ENCODE data around the gene BANP.

- TF ChIP-seq, protein P1, sequence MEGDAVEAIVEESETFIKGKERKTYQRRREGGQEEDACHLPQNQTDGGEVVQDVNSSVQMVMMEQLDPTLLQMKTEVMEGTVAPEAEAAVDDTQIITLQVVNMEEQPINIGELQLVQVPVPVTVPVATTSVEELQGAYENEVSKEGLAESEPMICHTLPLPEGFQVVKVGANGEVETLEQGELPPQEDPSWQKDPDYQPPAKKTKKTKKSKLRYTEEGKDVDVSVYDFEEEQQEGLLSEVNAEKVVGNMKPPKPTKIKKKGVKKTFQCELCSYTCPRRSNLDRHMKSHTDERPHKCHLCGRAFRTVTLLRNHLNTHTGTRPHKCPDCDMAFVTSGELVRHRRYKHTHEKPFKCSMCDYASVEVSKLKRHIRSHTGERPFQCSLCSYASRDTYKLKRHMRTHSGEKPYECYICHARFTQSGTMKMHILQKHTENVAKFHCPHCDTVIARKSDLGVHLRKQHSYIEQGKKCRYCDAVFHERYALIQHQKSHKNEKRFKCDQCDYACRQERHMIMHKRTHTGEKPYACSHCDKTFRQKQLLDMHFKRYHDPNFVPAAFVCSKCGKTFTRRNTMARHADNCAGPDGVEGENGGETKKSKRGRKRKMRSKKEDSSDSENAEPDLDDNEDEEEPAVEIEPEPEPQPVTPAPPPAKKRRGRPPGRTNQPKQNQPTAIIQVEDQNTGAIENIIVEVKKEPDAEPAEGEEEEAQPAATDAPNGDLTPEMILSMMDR (conservative IDR thresholded peaks at IDR 0.05 in 1 of 2, IDR thresholded peaks at IDR 0.05 in 1 of 2; ENCODE audit: low read depth in 1 of 2, low read length in 2 of 2): no peak
- no peak for TF ChIP-seq EZH2 (IDR thresholded peaks at IDR 0.05; ENCODE audit: low read length, missing control alignments)
These were observed 151.4 kb downstream of the BANP start for GRCh38 chr16:88102597-88102996.

Measured in fibroblast of lung (primary cell).